Astrocyte (in vitro differentiated cells and primary cell): ENCODE data around the gene SLC25A13. TPM values are rescaled to one million over a fixed set of nuclear protein-coding genes. Genes with fewer than 3 reads are reported as not detected.

Experiments used
- DNase-seq: peaks from one replicate; pipeline ENCODE4 v3.0.0-alpha.2; 2010; ENCODE audit warnings: low read depth
- FAIRE-seq: peaks from 2 replicates; lab custom pipeline; 2011; peaks lifted over from hg19 to GRCh38; lab: Jason Lieb, UNC
- H2AFZ ChIP-seq: 2 replicates; pipeline ENCODE4 v1.6.0; 2012; ENCODE audit warnings: low read depth, low read length, inconsistent platforms
- H3K27ac ChIP-seq: 2 replicates; pipeline ENCODE4 v1.5.1; 2011; ENCODE audit warnings: low read depth, low read length, inconsistent platforms
- H3K27me3 ChIP-seq: 2 replicates; pipeline ENCODE4 v1.6.0; 2011; ENCODE audit warnings: low read length, inconsistent platforms; ENCODE audit not compliant: insufficient read depth
- H3K36me3 ChIP-seq: 2 replicates; pipeline ENCODE4 v1.5.1; 2011; ENCODE audit warnings: low read length, inconsistent platforms; ENCODE audit not compliant: insufficient read depth
- H3K4me1 ChIP-seq: 2 replicates; pipeline ENCODE4 v1.5.1; 2011; ENCODE audit warnings: low read length, inconsistent platforms; ENCODE audit not compliant: insufficient read depth
- H3K4me2 ChIP-seq: 2 replicates; pipeline ENCODE4 v1.6.0; 2012; ENCODE audit warnings: low read length, inconsistent platforms
- H3K4me3 ChIP-seq: 2 replicates; pipeline ENCODE4 v1.5.1; 2011; ENCODE audit warnings: low read depth, mild to moderate bottlenecking, low read length, inconsistent platforms; ENCODE audit not compliant: insufficient read depth
- H3K79me2 ChIP-seq: 2 replicates; pipeline ENCODE4 v1.6.0; 2012; ENCODE audit warnings: mild to moderate bottlenecking, low read length, inconsistent platforms; ENCODE audit not compliant: insufficient read depth
- H3K9ac ChIP-seq: 2 replicates; pipeline ENCODE4 v1.6.0; 2012; ENCODE audit warnings: mild to moderate bottlenecking, low read length, inconsistent platforms
- H3K9me3 ChIP-seq: 2 replicates; pipeline ENCODE4 v1.5.1; 2012; ENCODE audit warnings: low read depth, mild to moderate bottlenecking, low read length, inconsistent platforms; ENCODE audit not compliant: insufficient read depth
- H4K20me1 ChIP-seq: 2 replicates; pipeline ENCODE4 v1.6.0; 2012; ENCODE audit warnings: low read length, inconsistent platforms; ENCODE audit not compliant: insufficient read depth
- H3K27ac Mint-ChIP-seq: one replicate; pipeline ENCODE4 v1.8.0; 2021; ENCODE audit warnings: mild to moderate bottlenecking, mixed read lengths; ENCODE audit not compliant: unreplicated experiment
- H3K27me3 Mint-ChIP-seq: one replicate; pipeline ENCODE4 v1.8.0; 2021; ENCODE audit warnings: low read depth, mixed read lengths; ENCODE audit not compliant: unreplicated experiment
- H3K36me3 Mint-ChIP-seq: one replicate; pipeline ENCODE4 v1.8.0; 2021; ENCODE audit warnings: low read depth, mixed read lengths; ENCODE audit not compliant: unreplicated experiment
- H3K4me1 Mint-ChIP-seq: one replicate; pipeline ENCODE4 v1.8.0; 2021; ENCODE audit warnings: low read depth, mixed read lengths; ENCODE audit not compliant: unreplicated experiment
- H3K4me3 Mint-ChIP-seq: one replicate; pipeline ENCODE4 v1.8.0; 2021; ENCODE audit warnings: mild to moderate bottlenecking, moderate library complexity, mixed read lengths; ENCODE audit not compliant: unreplicated experiment
- H3K9me3 Mint-ChIP-seq: one replicate; pipeline ENCODE4 v1.8.0; 2021; ENCODE audit warnings: mild to moderate bottlenecking, mixed read lengths; ENCODE audit not compliant: unreplicated experiment
- CTCF ChIP-seq: IDR thresholded peaks from 2 replicates; pipeline ENCODE4 v1.5.1; 2011; ENCODE audit warnings: low read depth, mild to moderate bottlenecking, inconsistent platforms, low read length, moderate library complexity; ENCODE audit not compliant: insufficient read depth
- EZH2 ChIP-seq: IDR thresholded peaks from 2 replicates; pipeline ENCODE4 v1.6.1; 2012; ENCODE audit warnings: mild to moderate bottlenecking, low read length, inconsistent platforms; ENCODE audit not compliant: insufficient read depth
- total RNA-seq: library from RNA; stranded (reverse); gene quantifications from 2 replicates; pipeline ENCODE4 v1.2.1, GENCODE V29; 2021

SLC25A13 gene
- total RNA-seq, 1 donor from 2014 or later = 58.1 TPM

- H3K36me3 Mint-ChIP-seq = peaks cover 8% of the 10 kb centered on the region
Measured at GRCh38 chr7:96225251-96225650, 96.6 kb downstream of the SLC25A13 start.

GRCh38 chr7:96224685-96225084, 97.2 kb downstream of the SLC25A13 start:
- Histone ChIP-seq H4K20me1 (peaks cover 5% of the 10 kb centered on the region), H2AFZ (no peak overlapping the region), H3K4me2 (no peak overlapping the region), H3K4me1 (no peaks in the 10 kb centered on the region), H3K36me3 (no peaks in the 10 kb centered on the region), H3K9me3 (no peaks in the 10 kb centered on the region), H3K27ac (no peak overlapping the region), H3K79me2 (no peaks in the 10 kb centered on the region), H3K9ac (no peak overlapping the region), H3K27me3 (no peaks in the 10 kb centered on the region), H3K4me3 (no peak overlapping the region)
- no peak overlapping the region for H3K27ac Mint-ChIP-seq
- no peaks in the 10 kb centered on the region for H3K27me3 Mint-ChIP-seq
- H3K9me3 Mint-ChIP-seq = no peaks in the 10 kb centered on the region
- H3K4me3 Mint-ChIP-seq = no peak overlapping the region
- no peak for TF ChIP-seq CTCF
- no peak for TF ChIP-seq EZH2
- DNase-seq (no peak), FAIRE-seq (no peak)
- peaks cover 1% of the 10 kb centered on the region for H3K4me1 Mint-ChIP-seq
- H3K36me3 Mint-ChIP-seq = peaks cover 7% of the 10 kb centered on the region

More at GRCh38 chr7:96225251-96225650, 96.6 kb downstream of the SLC25A13 start:
- no peaks in the 10 kb centered on the region for H3K27me3 Mint-ChIP-seq
- no peaks in the 10 kb centered on the region for H3K36me3 ChIP-seq
- peaks cover 5% of the 10 kb centered on the region for H4K20me1 ChIP-seq
- no peak overlapping the region for H3K4me3 Mint-ChIP-seq
- H3K9me3 Mint-ChIP-seq = no peaks in the 10 kb centered on the region
- no peaks in the 10 kb centered on the region for H3K4me1 Mint-ChIP-seq
- H3K4me3 ChIP-seq = no peak overlapping the region
- H3K27ac ChIP-seq = no peak overlapping the region
- no peak overlapping the region for H3K27ac Mint-ChIP-seq
- no peak overlapping the region for H3K9ac ChIP-seq
- H3K9me3 ChIP-seq = no peaks in the 10 kb centered on the region
- no peak overlapping the region for H3K4me2 ChIP-seq
- H3K27me3 ChIP-seq = no peaks in the 10 kb centered on the region
- DNase-seq (no peak), FAIRE-seq (no peak)
- H3K79me2 ChIP-seq = no peaks in the 10 kb centered on the region
- no peaks in the 10 kb centered on the region for H3K4me1 ChIP-seq
- no peak for TF ChIP-seq EZH2
- no peak overlapping the region for H2AFZ ChIP-seq

GRCh38 chr7:96224073-96224472, 97.8 kb downstream of the SLC25A13 start:
- H3K27ac ChIP-seq = no peak overlapping the region
- no peaks in the 10 kb centered on the region for H3K27me3 Mint-ChIP-seq

More at GRCh38 chr7:96224073-96224472, 97.8 kb downstream of the SLC25A13 start:
- Histone ChIP-seq H4K20me1 (peaks cover 5% of the 10 kb centered on the region), H3K4me2 (no peak overlapping the region), H3K4me1 (no peaks in the 10 kb centered on the region), H3K79me2 (no peaks in the 10 kb centered on the region), H3K4me3 (no peak overlapping the region), H3K9me3 (no peaks in the 10 kb centered on the region), H3K36me3 (no peaks in the 10 kb centered on the region), H2AFZ (no peak overlapping the region), H3K27me3 (no peaks in the 10 kb centered on the region), H3K9ac (no peak overlapping the region)
- H3K36me3 Mint-ChIP-seq = peaks cover 2% of the 10 kb centered on the region
- DNase-seq = no peak
- no peaks in the 10 kb centered on the region for H3K9me3 Mint-ChIP-seq
- TF ChIP-seq CTCF = no peak
- TF ChIP-seq EZH2 = no peak
- peaks cover 7% of the 10 kb centered on the region for H3K4me1 Mint-ChIP-seq
- H3K27ac Mint-ChIP-seq = no peak overlapping the region
- no peak for FAIRE-seq
- no peak overlapping the region for H3K4me3 Mint-ChIP-seq
